Endodermal cell (in vitro differentiated cells): ENCODE results near the gene LIG1. TPM values are rescaled to one million over a fixed set of nuclear protein-coding genes. Genes with fewer than 3 reads are reported as not detected.

ENCODE experiments used
- DNase-seq: peaks from one replicate; pipeline ENCODE4 v3.0.0-alpha.2; 2017
- H3K27ac ChIP-seq: 2 replicates; pipeline ENCODE4 v1.5.1; 2013; ENCODE audit warnings: mild to moderate bottlenecking, low read depth, low read length, moderate library complexity
- H3K27me3 ChIP-seq: 2 replicates; pipeline ENCODE4 v1.6.1; 2013; ENCODE audit warnings: mild to moderate bottlenecking, low read length, moderate library complexity; ENCODE audit not compliant: insufficient read depth, control insufficient read depth, poor library complexity, severe bottlenecking
- H3K36me3 ChIP-seq: 2 replicates; pipeline ENCODE4 v1.7.0; 2013; ENCODE audit warnings: mild to moderate bottlenecking, low read length, moderate library complexity; ENCODE audit not compliant: control insufficient read depth, insufficient read depth
- H3K4me1 ChIP-seq: one replicate; pipeline ENCODE4 v1.7.0; 2013; ENCODE audit warnings: low read length; ENCODE audit not compliant: control insufficient read depth, insufficient read depth
- H3K4me3 ChIP-seq: 2 replicates; pipeline ENCODE4 v1.5.1; 2013; ENCODE audit warnings: mild to moderate bottlenecking, low read length, moderate library complexity
- H3K9ac ChIP-seq: 2 replicates; pipeline ENCODE4 v1.6.1; 2013; ENCODE audit warnings: mild to moderate bottlenecking, low read length, moderate library complexity; ENCODE audit not compliant: poor library complexity, severe bottlenecking; ENCODE audit errors: extremely low read depth
- H3K9me3 ChIP-seq: 2 replicates; pipeline ENCODE4 v1.6.1; 2013; ENCODE audit warnings: mild to moderate bottlenecking, low read length, moderate library complexity; ENCODE audit not compliant: control insufficient read depth
- H3K27ac Mint-ChIP-seq: 2 replicates; pipeline ENCODE4 v1.8.0; 2020; ENCODE audit warnings: mixed read lengths
- H3K27me3 Mint-ChIP-seq: 2 replicates; pipeline ENCODE4 v1.8.0; 2021; ENCODE audit warnings: mild to moderate bottlenecking, mixed read lengths; ENCODE audit not compliant: insufficient read depth
- H3K36me3 Mint-ChIP-seq: 2 replicates; pipeline ENCODE4 v1.8.0; 2020; ENCODE audit warnings: low read depth, mixed read lengths
- H3K4me1 Mint-ChIP-seq: 2 replicates; pipeline ENCODE4 v1.8.0; 2020; ENCODE audit warnings: mixed read lengths
- H3K4me3 Mint-ChIP-seq: 2 replicates; pipeline ENCODE4 v1.8.0; 2020; ENCODE audit warnings: mild to moderate bottlenecking, moderate library complexity, mixed read lengths
- H3K9me3 Mint-ChIP-seq: 2 replicates; pipeline ENCODE4 v1.8.0; 2020; ENCODE audit warnings: mild to moderate bottlenecking, mixed read lengths
- CTCF ChIP-seq: fragments of 200-600 bp; sonication (generic); conservative IDR thresholded peaks from 2 replicates; pipeline ENCODE4 v1.5.0; 2021; ENCODE audit warnings: antibody characterized with exemption, mild to moderate bottlenecking
- WGBS, 2 experiments: methylation state at CpG; one replicate each; pipeline versions ENCODE4 v1.1.5 to v1.1.7; 2013; ENCODE audit warnings: missing lambda C conversion rate in 2 of 2, mixed read lengths in 1 of 2; ENCODE audit not compliant: insufficient coverage in 1 of 2, insufficient read length in 1 of 2; 5-methylcytosine and 5-hydroxymethylcytosine counted together
- total RNA-seq, 2 donors: library from RNA; stranded (reverse); fragmentation: NEBNext Ultra II Directional in 1 of 2; extraction: Animal tissue kit (Norgen Biotek cat#: 25700) in 1 of 2; gene quantifications; 2 replicates in 1 of 2; 3 replicates in 1 of 2; pipeline ENCODE4 v1.2.1, GENCODE V29; 2021

The LIG1 gene
- total RNA-seq, 2 donors from 2014 or later: 91.6 to 117 TPM

DNA sequence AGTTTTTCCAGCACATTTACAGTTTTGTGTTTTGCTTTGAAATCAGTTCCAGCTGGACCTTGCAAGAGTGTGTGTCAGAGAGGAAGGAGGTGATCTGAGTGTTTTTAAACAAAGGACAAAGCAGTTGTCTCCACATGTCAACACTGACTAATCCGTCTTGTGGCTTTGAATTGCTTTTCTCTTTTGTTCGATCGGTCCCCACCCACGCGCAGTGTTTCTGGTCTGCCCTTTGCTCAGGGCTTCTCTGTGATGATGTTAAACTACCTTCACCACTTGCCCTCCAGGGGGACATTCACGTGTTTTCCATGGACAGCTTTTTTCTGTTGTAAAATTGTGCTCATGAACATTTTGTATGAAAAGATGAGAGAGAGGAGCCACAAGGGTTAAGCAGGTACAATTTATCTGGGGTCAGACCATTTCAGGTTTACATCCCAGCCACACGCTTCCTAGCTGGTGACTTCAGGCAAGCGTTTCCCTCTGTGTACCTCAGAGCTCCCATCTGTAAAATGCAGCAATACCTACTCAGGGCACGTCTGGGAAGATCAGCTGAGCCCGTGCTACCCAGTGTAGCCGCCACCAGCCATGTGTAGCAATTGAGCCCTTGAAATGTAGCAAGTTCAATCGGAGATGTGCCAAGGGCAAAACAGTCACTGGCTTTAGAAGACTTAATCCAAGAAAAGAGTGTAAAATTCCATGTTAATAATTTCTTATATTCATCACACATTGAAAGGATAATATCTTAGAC is 46.1 kb downstream of the LIG1 start:
- Mint-ChIP-seq H3K36me3 (peaks cover 81% of the 10 kb centered on the region), H3K4me1 (no peaks in the 10 kb centered on the region), H3K9me3 (no peaks in the 10 kb centered on the region), H3K27me3 (no peaks in the 10 kb centered on the region), H3K27ac (no peak overlapping the region), H3K4me3 (no peak overlapping the region)
- Histone ChIP-seq H3K36me3 (peaks cover 52% of the 10 kb centered on the region), H3K4me1 (no peaks in the 10 kb centered on the region), H3K9ac (no peak overlapping the region), H3K27me3 (no peaks in the 10 kb centered on the region), H3K9me3 (no peaks in the 10 kb centered on the region), H3K27ac (no peak overlapping the region), H3K4me3 (no peak overlapping the region)
- DNase-seq: no peak
- TF ChIP-seq CTCF: peak; percentile 43
- WGBS, 2 experiments: 76 to 85% methylated on average over 9 to 12 of the region's 12 CpGs

GRCh38 chr19:48122421-48122820 is 47.7 kb downstream of the LIG1 start:
- no peak for DNase-seq
- Histone ChIP-seq H3K4me1 (no peaks in the 10 kb centered on the region), H3K9ac (no peak overlapping the region), H3K4me3 (no peak overlapping the region), H3K27me3 (no peaks in the 10 kb centered on the region), H3K36me3 (peaks cover 48% of the 10 kb centered on the region), H3K27ac (no peak overlapping the region), H3K9me3 (no peaks in the 10 kb centered on the region)
- H3K27me3 Mint-ChIP-seq: no peaks in the 10 kb centered on the region
- peaks cover 81% of the 10 kb centered on the region for H3K36me3 Mint-ChIP-seq
- no peak overlapping the region for H3K27ac Mint-ChIP-seq
- TF ChIP-seq CTCF: no peak
- H3K4me3 Mint-ChIP-seq: no peak overlapping the region
- H3K4me1 Mint-ChIP-seq: no peaks in the 10 kb centered on the region
- 95 to 98% methylated on average over 11 to 14 of the region's 14 CpGs for WGBS, 2 experiments
- no peaks in the 10 kb centered on the region for H3K9me3 Mint-ChIP-seq

DNA sequence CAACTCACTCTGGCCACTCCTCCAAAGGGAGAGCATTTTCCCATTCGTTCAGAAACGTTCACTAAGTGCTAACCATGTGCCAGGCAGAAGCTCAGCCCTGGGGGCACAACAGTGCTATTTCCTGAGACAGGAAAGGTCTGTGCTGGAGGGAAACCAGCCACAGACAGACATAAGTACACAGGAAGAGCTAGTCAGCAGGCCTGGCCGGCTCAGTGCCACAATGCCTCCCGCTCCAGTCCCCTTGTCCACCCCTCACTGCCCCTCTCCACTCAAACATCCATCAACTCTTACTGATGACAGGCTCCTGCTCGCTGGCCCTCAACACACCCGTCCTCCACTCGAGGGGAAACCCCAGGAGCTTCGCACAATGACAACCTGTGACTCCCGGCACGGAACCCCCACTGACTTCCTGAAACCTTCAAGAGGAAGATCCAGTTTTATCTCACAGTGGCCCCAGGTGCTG is 48.2 kb downstream of the LIG1 start:
- H3K27ac Mint-ChIP-seq: no peak overlapping the region
- H3K4me3 Mint-ChIP-seq: no peak overlapping the region
- H3K9me3 Mint-ChIP-seq: no peaks in the 10 kb centered on the region
- H3K4me1 ChIP-seq: no peaks in the 10 kb centered on the region
- no peak overlapping the region for H3K27ac ChIP-seq
- no peaks in the 10 kb centered on the region for H3K27me3 ChIP-seq
- peaks cover 78% of the 10 kb centered on the region for H3K36me3 Mint-ChIP-seq
- no peaks in the 10 kb centered on the region for H3K4me1 Mint-ChIP-seq
- H3K9me3 ChIP-seq: no peaks in the 10 kb centered on the region
- WGBS, 2 experiments: 86 to 91% methylated on average over 8 to 10 of the region's 10 CpGs
- no peaks in the 10 kb centered on the region for H3K27me3 Mint-ChIP-seq
- peaks cover 43% of the 10 kb centered on the region for H3K36me3 ChIP-seq
- no peak for DNase-seq
- no peak overlapping the region for H3K9ac ChIP-seq
- no peak for TF ChIP-seq CTCF
- H3K4me3 ChIP-seq: no peak overlapping the region
